Smooth muscle cell (in vitro differentiated cells): ENCODE measurements around the gene ADRA2A. TPM values are rescaled to one million over a fixed set of nuclear protein-coding genes. Genes with fewer than 3 reads are reported as not detected.

Experiments used
- DNase-seq: peaks from one replicate; lab custom pipeline; 2025; ENCODE audit not compliant: unreplicated experiment; lab: John Stamatoyannopoulos, UW
- H2AFZ ChIP-seq: fragments of 200-600 bp; sonication (generic); 2 replicates; pipeline ENCODE4 v1.6.0; 2016; ENCODE audit warnings: antibody characterized with exemption, low read depth, mild to moderate bottlenecking
- H3F3A ChIP-seq: fragments of 200-600 bp; sonication (generic); 2 replicates; pipeline ENCODE4 v1.6.0; 2017; ENCODE audit warnings: antibody characterized with exemption, low read depth
- H3K27ac ChIP-seq: fragments of 200-600 bp; sonication (generic); 2 replicates; pipeline ENCODE4 v1.5.1; 2016; ENCODE audit warnings: low read depth, mild to moderate bottlenecking
- H3K27me3 ChIP-seq: fragments of 200-600 bp; sonication (generic); 2 replicates; pipeline ENCODE4 v1.6.1; 2016; ENCODE audit warnings: low read depth, mild to moderate bottlenecking
- H3K36me3 ChIP-seq: fragments of 200-600 bp; sonication (generic); 2 replicates; pipeline ENCODE4 v1.5.1; 2016; ENCODE audit warnings: low read depth
- H3K4me1 ChIP-seq: fragments of 200-600 bp; sonication (generic); 2 replicates; pipeline ENCODE4 v1.5.1; 2016; ENCODE audit warnings: low read depth
- H3K4me2 ChIP-seq: fragments of 200-600 bp; sonication (generic); 2 replicates; pipeline ENCODE4 v1.6.0; 2016; ENCODE audit warnings: mild to moderate bottlenecking
- H3K4me3 ChIP-seq: fragments of 200-600 bp; sonication (generic); 2 replicates; pipeline ENCODE4 v1.5.1; 2016; ENCODE audit warnings: mild to moderate bottlenecking
- H3K79me2 ChIP-seq: fragments of 200-600 bp; sonication (generic); 2 replicates; pipeline ENCODE4 v1.6.0; 2016; ENCODE audit warnings: low read depth, mild to moderate bottlenecking
- H3K9ac ChIP-seq: fragments of 200-600 bp; sonication (generic); 2 replicates; pipeline ENCODE4 v1.6.0; 2016; ENCODE audit warnings: low read depth
- H3K9me3 ChIP-seq: fragments of 200-600 bp; sonication (generic); replicated peaks from 2 replicates; pipeline ENCODE4 v1.5.1; 2016; ENCODE audit warnings: low read depth
- H4K20me1 ChIP-seq: fragments of 200-600 bp; sonication (generic); 2 replicates; pipeline ENCODE4 v1.6.0; 2016; ENCODE audit warnings: low read depth
- CTCF ChIP-seq: fragments of 200-600 bp; sonication (generic); IDR thresholded peaks from 2 replicates; pipeline ENCODE4 v1.5.1; 2017; ENCODE audit warnings: borderline replicate concordance, mild to moderate bottlenecking, antibody characterized with exemption; ENCODE audit not compliant: insufficient read depth, poor library complexity, severe bottlenecking
- WGBS: methylation state at CpG from one replicate; pipeline ENCODE4 v1.1.7; 2016; ENCODE audit warnings: low lambda C conversion rate; 5-methylcytosine and 5-hydroxymethylcytosine counted together
- polyA plus RNA-seq: library from polyadenylated mRNA; unstranded; fragments of >200 nt; fragmentation: Nextera tagmentation; extraction: Ambion mirVana; gene quantifications from 2 replicates; pipeline ENCODE4 v1.2.1, GENCODE V29; 2016
- total RNA-seq: library from RNA; depleted of rRNA; stranded (reverse); fragments of >200 nt; gene quantifications from 2 replicates; pipeline ENCODE4 v1.2.3, GENCODE V29; 2014

Gene ADRA2A
- total and polyA plus RNA-seq, 2 experiments from 2014 or later: 0.67 to 3.8 TPM

GRCh38 chr10:111063471-111063870, 13.4 kb upstream of the ADRA2A start:
- H3K36me3 ChIP-seq: no peaks in the 10 kb centered on the region
- no peak overlapping the region for H3K9ac ChIP-seq
- H2AFZ ChIP-seq: no peak overlapping the region
- H3K4me2 ChIP-seq: no peak overlapping the region
- H3K9me3 ChIP-seq: no peaks in the 10 kb centered on the region
- no peaks in the 10 kb centered on the region for H4K20me1 ChIP-seq
- H3K27ac ChIP-seq: no peak overlapping the region
- H3K27me3 ChIP-seq: no peaks in the 10 kb centered on the region
- no peaks in the 10 kb centered on the region for H3K4me1 ChIP-seq
- TF ChIP-seq CTCF: no peak
- WGBS: 90% methylated on average over 2 of the region's 2 CpGs
- H3K4me3 ChIP-seq: no peak overlapping the region
- H3F3A ChIP-seq: no peaks in the 10 kb centered on the region
- H3K79me2 ChIP-seq: no peaks in the 10 kb centered on the region
- DNase-seq: no peak

- Histone ChIP-seq H3K27me3 (peaks cover 42% of the 10 kb centered on the region), H4K20me1 (no peaks in the 10 kb centered on the region), H2AFZ (no peak overlapping the region), H3K4me1 (peaks cover 1% of the 10 kb centered on the region), H3K9ac (no peak overlapping the region), H3K4me3 (no peak overlapping the region), H3F3A (no peaks in the 10 kb centered on the region), H3K9me3 (no peaks in the 10 kb centered on the region), H3K27ac (no peak overlapping the region), H3K4me2 (no peak overlapping the region), H3K36me3 (no peaks in the 10 kb centered on the region), H3K79me2 (no peaks in the 10 kb centered on the region)
- no peak for TF ChIP-seq CTCF
- 48% methylated on average over 3 of the region's 3 CpGs for WGBS
- DNase-seq: no peak
Measured at GRCh38 chr10:111072232-111072631, 4.6 kb upstream of the ADRA2A start.

- peak overlapping the region; percentile 92 for H3K4me2 ChIP-seq
- 54% methylated on average over 18 of the region's 18 CpGs for WGBS
- no peaks in the 10 kb centered on the region for H3K36me3 ChIP-seq
- H3K9me3 ChIP-seq: no peaks in the 10 kb centered on the region
- H2AFZ ChIP-seq: peak overlapping the region; percentile 65
- no peak for DNase-seq
- H4K20me1 ChIP-seq: no peaks in the 10 kb centered on the region
- TF ChIP-seq CTCF: no peak
- H3K4me1 ChIP-seq: peaks cover 5% of the 10 kb centered on the region
- H3K27me3 ChIP-seq: peaks cover 75% of the 10 kb centered on the region
- H3F3A ChIP-seq: no peaks in the 10 kb centered on the region
- no peak overlapping the region for H3K9ac ChIP-seq
- no peaks in the 10 kb centered on the region for H3K79me2 ChIP-seq
- no peak overlapping the region for H3K27ac ChIP-seq
- peak overlapping the region; percentile 60 for H3K4me3 ChIP-seq
Measured at GRCh38 chr10:111075577-111076185, 1.1 kb upstream of the ADRA2A start.

- peak; percentile 32 for DNase-seq
- peaks cover 79% of the 10 kb centered on the region for H3K27me3 ChIP-seq
- peak; percentile 72 for TF ChIP-seq CTCF
Measured at GRCh38 chr10:111076191-111076681, 593 bp upstream of the ADRA2A start.

More at GRCh38 chr10:111076191-111076681, 593 bp upstream of the ADRA2A start:
- H3K79me2 ChIP-seq: no peaks in the 10 kb centered on the region
- H3K9me3 ChIP-seq: no peaks in the 10 kb centered on the region
- no peaks in the 10 kb centered on the region for H4K20me1 ChIP-seq
- no peak overlapping the region for H3K27ac ChIP-seq
- H3F3A ChIP-seq: no peaks in the 10 kb centered on the region
- peak overlapping the region; percentile 92 for H3K4me2 ChIP-seq
- H3K36me3 ChIP-seq: no peaks in the 10 kb centered on the region
- peak overlapping the region; percentile 65 for H2AFZ ChIP-seq
- 2% methylated on average over 28 of the region's 39 CpGs for WGBS
- H3K4me3 ChIP-seq: peak overlapping the region; percentile 60
- H3K9ac ChIP-seq: no peak overlapping the region
- peaks cover 5% of the 10 kb centered on the region for H3K4me1 ChIP-seq
